ENCODE data around the gene NUAK2.

Gene NUAK2

GRCh38 chr1:205317311-205317917, 4.1 kb downstream of the NUAK2 start:
- TF ChIP-seq BACH2 (CRISPR knock-in tag; IDR thresholded peaks at IDR 0.05; ENCODE audit: borderline replicate concordance) = no peak
- TF ChIP-seq OSR1 (CRISPR knock-in tag; IDR thresholded peaks at IDR 0.05) = no peak
- TF ChIP-seq, protein P1, sequence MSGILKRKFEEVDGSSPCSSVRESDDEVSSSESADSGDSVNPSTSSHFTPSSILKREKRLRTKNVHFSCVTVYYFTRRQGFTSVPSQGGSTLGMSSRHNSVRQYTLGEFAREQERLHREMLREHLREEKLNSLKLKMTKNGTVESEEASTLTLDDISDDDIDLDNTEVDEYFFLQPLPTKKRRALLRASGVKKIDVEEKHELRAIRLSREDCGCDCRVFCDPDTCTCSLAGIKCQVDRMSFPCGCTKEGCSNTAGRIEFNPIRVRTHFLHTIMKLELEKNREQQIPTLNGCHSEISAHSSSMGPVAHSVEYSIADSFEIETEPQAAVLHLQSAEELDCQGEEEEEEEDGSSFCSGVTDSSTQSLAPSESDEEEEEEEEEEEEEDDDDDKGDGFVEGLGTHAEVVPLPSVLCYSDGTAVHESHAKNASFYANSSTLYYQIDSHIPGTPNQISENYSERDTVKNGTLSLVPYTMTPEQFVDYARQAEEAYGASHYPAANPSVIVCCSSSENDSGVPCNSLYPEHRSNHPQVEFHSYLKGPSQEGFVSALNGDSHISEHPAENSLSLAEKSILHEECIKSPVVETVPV (CRISPR knock-in tag; IDR thresholded peaks at IDR 0.05) = no peak
- ATAC-seq = peak; percentile 41

GRCh38 chr1:205316161-205316566, 5.4 kb downstream of the NUAK2 start:
- ATAC-seq = no peak
- TF ChIP-seq BACH2 (CRISPR knock-in tag; IDR thresholded peaks at IDR 0.05; ENCODE audit: borderline replicate concordance) = no peak
- TF ChIP-seq ZFP3 (CRISPR knock-in tag; IDR thresholded peaks at IDR 0.05) = no peak
- no peak for TF ChIP-seq RARB (CRISPR knock-in tag; IDR thresholded peaks at IDR 0.05)
- no peak for TF ChIP-seq PPARA (CRISPR knock-in tag; IDR thresholded peaks at IDR 0.05; ENCODE audit: borderline replicate concordance)
- no peak for TF ChIP-seq TOX (CRISPR knock-in tag; IDR thresholded peaks at IDR 0.05; ENCODE audit: borderline replicate concordance)
- TF ChIP-seq, protein P2, sequence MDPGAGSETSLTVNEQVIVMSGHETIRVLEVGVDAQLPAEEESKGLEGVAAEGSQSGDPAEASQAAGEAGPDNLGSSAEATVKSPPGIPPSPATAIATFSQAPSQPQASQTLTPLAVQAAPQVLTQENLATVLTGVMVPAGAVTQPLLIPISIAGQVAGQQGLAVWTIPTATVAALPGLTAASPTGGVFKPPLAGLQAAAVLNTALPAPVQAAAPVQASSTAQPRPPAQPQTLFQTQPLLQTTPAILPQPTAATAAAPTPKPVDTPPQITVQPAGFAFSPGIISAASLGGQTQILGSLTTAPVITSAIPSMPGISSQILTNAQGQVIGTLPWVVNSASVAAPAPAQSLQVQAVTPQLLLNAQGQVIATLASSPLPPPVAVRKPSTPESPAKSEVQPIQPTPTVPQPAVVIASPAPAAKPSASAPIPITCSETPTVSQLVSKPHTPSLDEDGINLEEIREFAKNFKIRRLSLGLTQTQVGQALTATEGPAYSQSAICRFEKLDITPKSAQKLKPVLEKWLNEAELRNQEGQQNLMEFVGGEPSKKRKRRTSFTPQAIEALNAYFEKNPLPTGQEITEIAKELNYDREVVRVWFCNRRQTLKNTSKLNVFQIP (CRISPR knock-in tag; IDR thresholded peaks at IDR 0.05; ENCODE audit: borderline replicate concordance, low read depth) = no peak
- TF ChIP-seq, protein P1 (CRISPR knock-in tag; IDR thresholded peaks at IDR 0.05) = no peak
- no peak for TF ChIP-seq ESRRG (CRISPR knock-in tag; IDR thresholded peaks at IDR 0.05)
- TF ChIP-seq CSDC2 (CRISPR knock-in tag; IDR thresholded peaks at IDR 0.05) = no peak
- no peak for TF ChIP-seq ARNTL (CRISPR knock-in tag; IDR thresholded peaks at IDR 0.05; ENCODE audit: borderline replicate concordance, low read depth)
- TF ChIP-seq SNAI2 (CRISPR knock-in tag; IDR thresholded peaks at IDR 0.05) = no peak

GRCh38 chr1:205315008-205315618, 6.4 kb downstream of the NUAK2 start:
- ATAC-seq = no peak
- TF ChIP-seq ISL1 (CRISPR knock-in tag; IDR thresholded peaks at IDR 0.05) = no peak
- no peak for TF ChIP-seq ZNF70 (CRISPR knock-in tag; IDR thresholded peaks at IDR 0.05)
- no peak for TF ChIP-seq ARNTL (CRISPR knock-in tag; IDR thresholded peaks at IDR 0.05; ENCODE audit: borderline replicate concordance, low read depth)
- TF ChIP-seq ZFP30 (CRISPR knock-in tag; IDR thresholded peaks at IDR 0.05) = no peak
- TF ChIP-seq PPARA (CRISPR knock-in tag; IDR thresholded peaks at IDR 0.05; ENCODE audit: borderline replicate concordance) = no peak
- no peak for TF ChIP-seq CSDC2 (CRISPR knock-in tag; IDR thresholded peaks at IDR 0.05)
- no peak for TF ChIP-seq ZNF565 (CRISPR knock-in tag; conservative IDR thresholded peaks at IDR 0.05; ENCODE audit: low read depth)
- no peak for TF ChIP-seq ESRRG (CRISPR knock-in tag; IDR thresholded peaks at IDR 0.05)
- TF ChIP-seq, protein P2 (CRISPR knock-in tag; IDR thresholded peaks at IDR 0.05; ENCODE audit: borderline replicate concordance, low read depth) = no peak

DNA sequence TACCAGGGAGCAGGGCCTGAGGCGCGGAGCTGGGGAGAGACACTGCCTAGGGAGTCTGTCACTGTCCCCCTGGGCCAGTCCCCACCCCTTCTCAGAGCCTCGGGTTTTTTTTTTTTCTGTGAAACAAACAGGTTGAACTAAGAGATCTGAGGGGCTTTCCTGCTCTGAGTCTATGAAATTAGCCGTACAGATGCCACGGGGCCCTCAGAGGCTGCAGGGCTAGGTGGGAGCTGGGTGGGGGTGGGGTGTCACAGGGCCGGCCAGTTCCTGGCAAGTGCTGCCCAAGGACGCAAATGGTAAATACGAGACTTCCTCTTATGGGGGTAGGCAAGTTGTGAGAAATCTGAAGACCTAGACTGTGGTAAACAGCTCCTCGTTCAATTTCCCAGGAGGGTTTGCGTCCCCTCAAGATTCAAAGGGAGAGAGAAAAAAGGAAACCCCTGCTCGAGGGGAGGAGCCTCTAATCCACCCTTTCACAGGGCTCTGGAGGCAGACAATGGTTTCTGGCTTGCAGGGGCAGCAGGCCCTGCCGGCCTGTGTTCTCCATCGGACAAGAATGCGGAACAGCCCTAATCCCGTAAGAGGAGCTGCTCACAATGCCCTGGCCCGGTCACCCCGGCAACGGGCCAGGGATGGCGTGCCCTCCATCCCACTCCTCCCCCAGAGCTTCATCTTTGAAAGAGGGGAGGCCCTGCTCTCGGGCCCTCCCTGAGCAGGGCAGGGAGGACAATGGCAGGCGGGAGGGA, 7.8 kb downstream of the NUAK2 start:
- TF ChIP-seq ARNTL (CRISPR knock-in tag; IDR thresholded peaks at IDR 0.05; ENCODE audit: borderline replicate concordance, low read depth) (no peak), PPARA (CRISPR knock-in tag; IDR thresholded peaks at IDR 0.05; ENCODE audit: borderline replicate concordance) (no peak), ESRRG (CRISPR knock-in tag; IDR thresholded peaks at IDR 0.05) (no peak), TSHZ2 (CRISPR knock-in tag; IDR thresholded peaks at IDR 0.05) (no peak), BACH2 (CRISPR knock-in tag; IDR thresholded peaks at IDR 0.05; ENCODE audit: borderline replicate concordance) (no peak), ZC3H10 (CRISPR knock-in tag; IDR thresholded peaks at IDR 0.05) (no peak), TCF4 (CRISPR knock-in tag; IDR thresholded peaks at IDR 0.05; ENCODE audit: borderline replicate concordance) (no peak), GLIS3 (CRISPR knock-in tag; IDR thresholded peaks at IDR 0.05) (no peak), CSDC2 (CRISPR knock-in tag; IDR thresholded peaks at IDR 0.05) (no peak), CREB5 (CRISPR knock-in tag; IDR thresholded peaks at IDR 0.05; ENCODE audit: low read depth) (no peak), ZFP30 (CRISPR knock-in tag; IDR thresholded peaks at IDR 0.05) (no peak), TOX (CRISPR knock-in tag; IDR thresholded peaks at IDR 0.05; ENCODE audit: borderline replicate concordance) (no peak)
- no peak for ATAC-seq

All from SK-N-SH treated with all-trans-retinoic acid at 6 μM for 48 hours (cell line).